GM13977 (cell line): ENCODE data around the gene COL26A1.

ENCODE experiments used
- DNase-seq: peaks from one replicate; pipeline ENCODE4 v3.0.0; 2012; ENCODE audit warnings: low spot score
- in situ Hi-C: fragments of 300-500 bp; cut with MboI; formaldehyde crosslinking; loops from one replicate; pipeline ENCODE4 v1.12.0; 2022; ENCODE audit warnings: low sequenced_read_pairs, low pct_unique_long_range_greater_than_20kb, mixed read lengths, inconsistent platforms; ENCODE audit not compliant: unreplicated experiment
- TF ChIP-seq, protein P1 (sequence below): IDR thresholded peaks from 2 replicates; pipeline ENCODE4 v1.5.1; 2012; ENCODE audit warnings: mild to moderate bottlenecking, control low read depth; ENCODE audit not compliant: insufficient read depth; ENCODE audit errors: extremely low read depth, missing control alignments

COL26A1 gene

DNA sequence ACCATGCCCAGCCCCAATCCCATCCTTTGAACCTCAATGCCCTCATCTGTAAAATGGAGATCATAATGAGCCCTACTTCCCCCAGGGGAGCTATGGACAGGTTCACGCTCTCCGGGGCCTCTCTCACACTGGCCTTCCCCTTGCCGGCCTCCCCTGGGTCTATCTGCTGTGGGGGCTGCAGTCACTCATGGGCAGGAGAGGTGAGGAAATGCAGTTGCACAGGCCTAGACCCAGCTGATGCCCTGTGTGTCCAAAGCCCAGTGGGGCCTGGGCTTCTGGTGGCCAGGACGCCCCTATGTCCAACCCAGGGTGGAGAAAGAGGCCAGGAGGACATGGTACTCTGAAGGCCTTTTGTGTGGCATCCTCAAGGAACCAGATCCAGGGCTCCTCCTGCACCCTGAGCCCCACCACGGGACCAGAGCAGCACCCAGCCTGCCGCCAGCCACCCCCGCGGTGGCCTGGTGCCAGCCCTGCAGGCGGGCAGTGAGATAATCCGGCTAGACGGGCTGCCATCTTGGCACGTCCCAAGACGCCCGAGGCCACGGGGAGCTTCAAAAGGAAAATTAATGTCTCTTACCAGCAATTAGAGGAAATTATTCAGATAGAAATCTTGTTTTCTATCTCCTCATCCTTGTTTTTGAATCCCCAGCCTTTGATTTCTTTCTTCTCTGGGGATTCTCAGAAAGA is 227.4 kb downstream of the COL26A1 start:
- in situ Hi-C loops: no loop called here
- TF ChIP-seq, protein P1, sequence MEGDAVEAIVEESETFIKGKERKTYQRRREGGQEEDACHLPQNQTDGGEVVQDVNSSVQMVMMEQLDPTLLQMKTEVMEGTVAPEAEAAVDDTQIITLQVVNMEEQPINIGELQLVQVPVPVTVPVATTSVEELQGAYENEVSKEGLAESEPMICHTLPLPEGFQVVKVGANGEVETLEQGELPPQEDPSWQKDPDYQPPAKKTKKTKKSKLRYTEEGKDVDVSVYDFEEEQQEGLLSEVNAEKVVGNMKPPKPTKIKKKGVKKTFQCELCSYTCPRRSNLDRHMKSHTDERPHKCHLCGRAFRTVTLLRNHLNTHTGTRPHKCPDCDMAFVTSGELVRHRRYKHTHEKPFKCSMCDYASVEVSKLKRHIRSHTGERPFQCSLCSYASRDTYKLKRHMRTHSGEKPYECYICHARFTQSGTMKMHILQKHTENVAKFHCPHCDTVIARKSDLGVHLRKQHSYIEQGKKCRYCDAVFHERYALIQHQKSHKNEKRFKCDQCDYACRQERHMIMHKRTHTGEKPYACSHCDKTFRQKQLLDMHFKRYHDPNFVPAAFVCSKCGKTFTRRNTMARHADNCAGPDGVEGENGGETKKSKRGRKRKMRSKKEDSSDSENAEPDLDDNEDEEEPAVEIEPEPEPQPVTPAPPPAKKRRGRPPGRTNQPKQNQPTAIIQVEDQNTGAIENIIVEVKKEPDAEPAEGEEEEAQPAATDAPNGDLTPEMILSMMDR: no peak
- no peak for DNase-seq

DNA sequence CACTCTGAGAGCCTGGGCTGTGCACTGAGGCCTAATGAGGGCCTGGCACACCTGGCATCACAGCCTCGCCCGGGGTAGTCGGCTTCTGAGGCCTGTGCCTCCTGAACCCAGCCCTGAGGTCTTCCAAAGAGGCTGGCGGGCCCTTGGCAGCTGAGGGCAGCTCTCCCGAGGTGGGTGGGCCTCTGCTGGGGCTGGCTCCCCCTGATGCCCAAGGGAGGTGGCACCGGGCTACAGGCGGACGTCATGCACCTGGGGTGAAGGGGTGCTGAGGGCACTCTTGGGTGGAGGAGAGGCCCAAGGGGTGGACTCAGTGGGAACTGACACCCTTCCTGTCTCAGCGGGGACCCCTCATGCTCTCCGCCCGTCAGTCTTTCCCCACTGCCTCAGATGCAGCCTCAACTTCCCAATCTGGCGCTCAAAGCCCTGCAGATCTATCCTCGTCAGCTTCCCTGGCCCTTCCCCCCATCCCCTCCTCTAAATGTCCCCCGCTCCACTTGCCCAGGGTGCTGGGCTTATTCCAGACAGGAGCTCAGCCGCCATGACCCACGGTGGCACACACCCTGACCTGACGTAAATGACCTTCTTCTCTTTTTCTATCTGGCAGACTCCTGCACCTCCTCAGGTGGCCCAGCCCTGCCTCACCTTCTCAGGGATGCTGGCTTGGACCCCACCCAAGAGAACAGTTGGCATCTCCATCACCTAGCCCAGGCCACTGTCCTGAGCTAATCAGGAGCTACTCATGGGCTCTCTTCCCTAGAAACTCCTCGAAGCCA is 228.2 kb downstream of the COL26A1 start:
- in situ Hi-C loops: no loop called here
- DNase-seq: no peak
- TF ChIP-seq, protein P1: no peak

DNA sequence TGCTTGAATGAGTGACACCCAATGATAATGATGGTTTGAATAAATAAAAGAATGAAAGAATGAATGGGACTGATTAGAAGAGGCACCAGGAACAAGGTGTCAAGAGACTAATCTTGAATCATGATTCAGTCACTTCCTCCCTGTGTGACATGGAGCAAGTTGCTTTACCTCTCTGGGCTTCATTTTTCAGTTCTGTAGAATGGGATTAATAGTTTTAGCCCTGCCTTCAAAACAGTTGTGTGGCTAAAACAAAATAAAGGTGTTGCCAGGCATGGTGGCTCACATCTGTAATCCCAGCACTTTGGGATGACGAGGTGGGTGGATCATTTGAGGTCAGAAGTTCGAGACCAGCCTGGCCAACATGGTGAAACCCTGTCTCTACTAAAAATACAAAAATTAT is 228.8 kb downstream of the COL26A1 start:
- in situ Hi-C loops: no loop called here
- TF ChIP-seq, protein P1: no peak

DNA sequence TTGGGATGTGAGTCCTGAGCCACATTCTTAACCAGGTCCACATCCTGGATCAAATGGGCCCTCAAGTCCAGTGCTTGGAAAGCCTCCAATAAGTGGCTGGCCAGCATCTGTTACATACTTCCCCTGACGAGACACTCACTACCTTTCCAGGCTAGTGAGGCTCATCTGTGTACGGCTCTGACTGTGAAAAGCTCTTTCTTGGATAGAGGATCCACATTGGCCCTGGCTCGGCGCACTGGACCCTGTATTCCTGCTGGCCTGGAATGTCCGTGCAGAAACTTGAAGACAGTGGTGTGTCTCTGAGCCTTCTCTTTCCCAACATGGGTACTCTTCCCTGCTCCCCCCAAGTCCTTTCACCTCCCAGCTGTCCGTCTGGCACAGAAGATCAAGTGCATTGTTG is 230.9 kb downstream of the COL26A1 start:
- DNase-seq: peak; percentile 5
- in situ Hi-C loops: no loop called here
- TF ChIP-seq, protein P1: no peak

More for the DNA sequence above, 228.8 kb downstream of the COL26A1 start:
- DNase-seq: no peak

DNA sequence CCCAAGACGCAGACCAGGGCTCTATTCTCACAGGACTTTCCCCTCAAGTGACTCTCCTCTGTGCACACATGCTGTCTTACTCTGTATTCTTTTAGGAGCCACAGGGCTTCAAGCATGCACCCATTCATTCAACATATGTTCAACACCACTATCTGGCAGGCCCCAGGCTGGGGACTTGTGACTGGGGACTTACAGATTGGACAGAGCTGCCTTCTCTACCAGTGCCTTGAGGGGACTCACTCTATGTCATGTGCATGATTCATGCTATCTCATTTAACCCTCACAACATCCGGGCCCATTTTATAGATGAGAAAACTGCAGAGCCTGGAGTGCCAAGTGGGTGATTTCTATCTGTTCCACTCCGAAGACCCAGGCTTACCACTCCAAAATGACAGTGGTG is 232.1 kb downstream of the COL26A1 start:
- TF ChIP-seq, protein P1: no peak
- DNase-seq: no peak
- in situ Hi-C loops: no loop called here

DNA sequence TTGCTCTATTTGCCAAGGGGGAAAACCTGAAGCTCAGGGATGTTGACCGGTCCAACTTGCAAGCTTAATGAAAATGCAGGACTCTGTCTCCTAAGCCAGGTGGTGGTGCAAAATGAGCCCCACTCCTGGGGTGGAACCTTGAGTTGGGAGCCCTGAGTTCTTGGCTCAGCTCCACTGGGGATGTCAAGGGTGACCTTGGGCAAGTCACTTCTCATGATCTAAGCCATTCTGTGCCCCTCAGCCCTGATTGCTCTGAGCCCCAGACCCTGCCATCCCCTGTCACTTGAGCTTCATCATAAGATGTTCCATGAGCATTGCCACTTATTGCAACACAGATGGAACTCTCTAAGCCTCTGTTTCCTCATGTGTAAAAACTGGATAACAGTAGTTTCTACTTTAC is 232.6 kb downstream of the COL26A1 start:
- in situ Hi-C loops: no loop called here
- TF ChIP-seq, protein P1: no peak
- no peak for DNase-seq
